NT2/D1 (cell line): ENCODE results near the gene ELOB.
A peak's percentile ranks its signal among the peaks of the same experiment; 100 is the strongest.

Experiments
- DNase-seq: peaks from one replicate; pipeline ENCODE4 v3.0.0-alpha.2; 2011; ENCODE audit warnings: low read depth, low spot score
- H3K27me3 ChIP-seq: 2 replicates; pipeline ENCODE4 v1.6.0; 2011; ENCODE audit warnings: mild to moderate bottlenecking; ENCODE audit not compliant: insufficient read length, insufficient read depth
- H3K36me3 ChIP-seq: 2 replicates; pipeline ENCODE4 v1.6.1; 2011; ENCODE audit warnings: mild to moderate bottlenecking, low read length, mixed read lengths; ENCODE audit not compliant: insufficient read depth, insufficient read length
- H3K4me1 ChIP-seq: 2 replicates; pipeline ENCODE4 v1.5.1; 2011; ENCODE audit not compliant: insufficient read depth, insufficient read length
- H3K4me3 ChIP-seq: 2 replicates; pipeline ENCODE4 v1.5.1; 2011; ENCODE audit warnings: low read depth; ENCODE audit not compliant: insufficient read length
- H3K9ac ChIP-seq: 2 replicates; pipeline ENCODE4 v1.6.0; 2011; ENCODE audit warnings: low read depth; ENCODE audit not compliant: insufficient read length
- H3K9me3 ChIP-seq: 2 replicates; pipeline ENCODE4 v1.5.1; 2011; ENCODE audit warnings: mild to moderate bottlenecking, low read length; ENCODE audit not compliant: insufficient read depth
- SUZ12 ChIP-seq: IDR thresholded peaks from 2 replicates; pipeline ENCODE4 v1.6.1; 2011; ENCODE audit not compliant: insufficient read length, insufficient read depth; ENCODE audit errors: extremely low read depth
- YY1 ChIP-seq: IDR thresholded peaks from 2 replicates; pipeline ENCODE4 v1.6.1; 2011; ENCODE audit not compliant: insufficient read length, insufficient read depth
- ZNF274 ChIP-seq: IDR thresholded peaks from 2 replicates; pipeline ENCODE4 v1.6.1; 2011; ENCODE audit warnings: mild to moderate bottlenecking, low read depth, low read length

Gene ELOB

DNA sequence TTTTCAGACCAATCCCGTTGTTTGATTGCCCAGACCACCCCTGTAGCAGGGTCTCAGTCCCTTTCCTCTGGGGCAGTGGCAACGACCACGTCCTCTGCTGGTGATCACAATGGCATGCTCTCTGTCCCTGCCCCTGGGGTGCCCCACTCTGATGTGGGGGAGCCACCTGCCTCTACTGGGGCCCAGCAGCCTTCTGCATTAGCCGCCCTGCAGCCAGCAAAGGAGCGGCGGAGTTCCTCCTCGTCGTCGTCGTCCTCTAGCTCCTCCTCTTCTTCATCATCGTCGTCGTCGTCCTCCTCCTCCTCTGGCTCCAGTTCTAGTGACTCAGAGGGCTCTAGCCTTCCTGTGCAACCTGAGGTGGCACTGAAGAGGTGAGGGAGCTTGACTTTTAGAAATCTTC is 9.2 kb downstream of the ELOB start:
- no peak for DNase-seq
- Histone ChIP-seq H3K4me1 (peaks cover 45% of the 10 kb centered on the region), H3K9me3 (no peaks in the 10 kb centered on the region), H3K9ac (no peak overlapping the region), H3K4me3 (no peak overlapping the region), H3K27me3 (no peaks in the 10 kb centered on the region), H3K36me3 (peaks cover 100% of the 10 kb centered on the region)
- TF ChIP-seq YY1: no peak
- no peak for TF ChIP-seq SUZ12
- no peak for TF ChIP-seq ZNF274

DNA sequence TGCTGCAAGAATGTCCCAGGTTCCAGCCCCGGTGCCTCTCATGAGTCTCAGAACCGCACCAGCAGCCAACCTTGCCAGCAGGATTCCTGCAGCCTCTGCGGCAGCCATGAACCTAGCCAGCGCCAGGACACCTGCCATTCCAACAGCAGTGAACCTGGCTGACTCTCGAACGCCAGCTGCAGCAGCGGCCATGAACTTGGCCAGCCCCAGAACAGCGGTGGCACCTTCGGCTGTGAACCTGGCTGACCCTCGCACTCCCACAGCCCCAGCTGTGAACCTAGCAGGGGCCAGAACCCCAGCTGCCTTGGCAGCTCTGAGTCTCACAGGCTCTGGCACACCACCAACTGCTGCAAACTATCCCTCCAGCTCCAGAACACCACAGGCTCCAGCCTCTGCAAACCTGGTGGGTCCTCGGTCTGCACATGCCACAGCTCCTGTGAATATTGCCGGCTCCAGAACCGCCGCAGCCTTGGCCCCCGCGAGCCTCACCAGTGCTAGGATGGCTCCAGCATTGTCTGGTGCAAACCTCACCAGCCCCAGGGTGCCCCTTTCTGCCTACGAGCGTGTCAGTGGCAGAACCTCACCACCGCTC is 9.8 kb downstream of the ELOB start:
- H3K27me3 ChIP-seq: no peaks in the 10 kb centered on the region
- no peak overlapping the region for H3K4me3 ChIP-seq
- H3K9ac ChIP-seq: peak overlapping the region; percentile 13
- peaks cover 43% of the 10 kb centered on the region for H3K4me1 ChIP-seq
- H3K9me3 ChIP-seq: peaks cover 3% of the 10 kb centered on the region; the same call in 1 of the 2 replicates
- TF ChIP-seq SUZ12: no peak
- no peak for TF ChIP-seq YY1
- TF ChIP-seq ZNF274: no peak
- no peak for DNase-seq
- peaks cover 100% of the 10 kb centered on the region for H3K36me3 ChIP-seq

DNA sequence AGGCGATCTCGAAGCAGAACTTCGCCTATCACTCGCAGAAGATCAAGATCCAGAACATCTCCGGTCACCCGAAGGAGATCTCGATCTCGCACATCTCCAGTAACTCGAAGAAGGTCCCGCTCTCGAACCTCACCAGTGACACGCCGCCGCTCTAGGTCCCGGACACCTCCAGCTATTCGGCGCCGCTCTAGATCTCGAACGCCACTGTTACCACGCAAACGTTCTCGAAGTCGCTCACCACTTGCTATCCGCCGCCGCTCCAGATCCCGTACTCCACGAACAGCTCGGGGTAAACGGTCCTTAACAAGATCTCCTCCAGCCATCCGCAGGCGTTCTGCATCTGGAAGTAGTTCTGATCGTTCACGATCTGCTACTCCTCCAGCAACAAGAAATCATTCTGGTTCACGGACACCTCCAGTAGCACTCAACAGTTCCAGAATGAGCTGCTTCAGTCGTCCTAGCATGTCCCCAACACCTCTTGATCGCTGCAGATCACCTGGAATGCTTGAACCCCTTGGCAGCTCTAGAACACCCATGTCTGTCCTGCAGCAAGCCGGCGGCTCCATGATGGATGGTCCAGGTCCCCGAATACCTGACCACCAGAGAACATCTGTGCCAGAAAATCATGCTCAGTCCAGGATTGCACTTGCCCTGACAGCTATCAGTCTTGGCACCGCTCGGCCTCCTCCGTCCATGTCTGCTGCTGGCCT is 10.5 kb downstream of the ELOB start:
- peaks cover 40% of the 10 kb centered on the region for H3K4me1 ChIP-seq
- no peak for TF ChIP-seq YY1
- no peak for TF ChIP-seq ZNF274
- TF ChIP-seq SUZ12: no peak

DNA sequence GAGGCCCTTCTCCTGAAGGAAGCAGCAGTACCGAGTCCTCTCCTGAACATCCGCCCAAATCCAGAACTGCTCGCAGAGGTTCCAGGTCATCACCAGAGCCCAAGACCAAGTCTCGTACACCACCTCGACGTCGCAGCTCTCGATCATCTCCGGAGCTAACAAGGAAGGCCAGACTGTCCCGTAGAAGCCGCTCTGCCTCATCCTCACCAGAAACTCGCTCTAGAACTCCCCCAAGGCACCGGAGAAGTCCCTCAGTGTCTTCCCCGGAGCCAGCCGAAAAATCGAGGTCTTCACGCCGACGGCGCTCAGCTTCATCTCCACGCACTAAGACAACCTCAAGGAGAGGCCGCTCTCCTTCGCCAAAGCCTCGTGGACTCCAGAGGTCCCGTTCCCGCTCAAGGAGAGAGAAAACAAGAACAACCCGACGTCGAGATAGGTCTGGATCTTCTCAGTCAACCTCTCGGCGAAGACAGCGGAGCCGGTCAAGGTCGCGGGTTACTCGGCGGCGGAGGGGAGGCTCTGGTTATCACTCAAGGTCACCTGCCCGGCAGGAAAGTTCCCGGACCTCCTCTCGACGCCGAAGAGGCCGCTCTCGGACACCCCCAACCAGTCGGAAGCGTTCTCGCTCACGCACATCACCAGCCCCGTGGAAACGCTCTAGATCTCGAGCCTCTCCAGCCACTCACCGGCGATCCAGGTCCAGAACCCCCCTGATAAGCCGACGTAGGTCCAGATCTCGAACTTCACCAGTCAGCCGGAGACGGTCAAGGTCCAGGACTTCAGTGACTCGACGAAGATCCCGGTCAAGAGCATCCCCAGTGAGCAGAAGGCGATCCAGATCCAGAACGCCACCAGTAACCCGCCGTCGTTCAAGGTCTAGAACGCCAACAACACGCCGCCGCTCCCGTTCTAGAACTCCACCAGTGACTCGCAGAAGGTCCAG is 11.3 kb downstream of the ELOB start:
- no peak for DNase-seq
- no peaks in the 10 kb centered on the region for H3K27me3 ChIP-seq
- H3K4me1 ChIP-seq: peaks cover 37% of the 10 kb centered on the region
- peaks cover 16% of the 10 kb centered on the region; the same call in 1 of the 2 replicates for H3K9me3 ChIP-seq
- H3K9ac ChIP-seq: no peak overlapping the region
- H3K36me3 ChIP-seq: peaks cover 100% of the 10 kb centered on the region
- no peak overlapping the region for H3K4me3 ChIP-seq
- TF ChIP-seq ZNF274 (no peak), SUZ12 (no peak), YY1 (no peak)

More for the DNA sequence above, 10.5 kb downstream of the ELOB start:
- peaks cover 100% of the 10 kb centered on the region for H3K36me3 ChIP-seq
- H3K9ac ChIP-seq: no peak overlapping the region
- no peaks in the 10 kb centered on the region for H3K27me3 ChIP-seq
- DNase-seq: no peak
- H3K9me3 ChIP-seq: peaks cover 10% of the 10 kb centered on the region; the same call in 1 of the 2 replicates
- H3K4me3 ChIP-seq: no peak overlapping the region

DNA sequence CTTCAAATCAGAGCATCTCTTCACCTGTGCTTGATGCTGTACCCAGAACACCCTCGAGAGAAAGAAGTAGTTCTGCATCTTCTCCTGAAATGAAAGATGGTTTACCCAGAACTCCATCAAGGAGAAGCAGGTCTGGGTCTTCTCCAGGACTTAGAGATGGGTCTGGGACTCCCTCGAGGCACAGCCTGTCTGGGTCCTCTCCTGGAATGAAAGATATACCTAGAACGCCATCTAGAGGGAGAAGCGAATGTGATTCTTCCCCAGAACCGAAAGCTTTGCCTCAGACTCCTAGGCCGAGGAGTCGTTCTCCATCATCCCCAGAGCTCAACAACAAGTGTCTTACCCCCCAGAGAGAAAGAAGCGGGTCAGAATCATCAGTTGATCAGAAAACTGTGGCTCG is 12.4 kb downstream of the ELOB start:
- no peaks in the 10 kb centered on the region for H3K27me3 ChIP-seq
- peaks cover 26% of the 10 kb centered on the region for H3K4me1 ChIP-seq
- TF ChIP-seq YY1 (no peak), SUZ12 (no peak), ZNF274 (no peak)
- peaks cover 100% of the 10 kb centered on the region for H3K36me3 ChIP-seq
- H3K4me3 ChIP-seq: no peak overlapping the region
- H3K9me3 ChIP-seq: peaks cover 16% of the 10 kb centered on the region; the same call in 1 of the 2 replicates
- H3K9ac ChIP-seq: no peak overlapping the region
- DNase-seq: no peak

DNA sequence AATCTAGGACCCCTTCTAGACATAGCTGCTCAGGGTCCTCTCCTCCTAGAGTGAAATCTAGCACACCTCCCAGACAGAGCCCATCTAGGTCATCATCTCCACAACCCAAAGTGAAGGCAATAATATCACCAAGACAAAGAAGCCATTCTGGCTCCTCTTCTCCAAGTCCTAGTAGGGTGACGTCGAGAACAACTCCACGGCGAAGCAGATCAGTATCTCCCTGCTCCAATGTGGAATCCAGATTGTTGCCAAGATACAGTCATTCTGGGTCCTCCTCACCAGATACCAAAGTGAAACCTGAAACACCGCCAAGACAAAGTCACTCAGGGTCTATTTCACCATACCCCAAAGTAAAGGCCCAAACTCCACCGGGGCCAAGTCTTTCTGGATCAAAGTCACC is 13.9 kb downstream of the ELOB start:
- no peak for TF ChIP-seq YY1
- no peak for TF ChIP-seq SUZ12
- no peak for DNase-seq
- peaks cover 100% of the 10 kb centered on the region for H3K36me3 ChIP-seq
- H3K4me3 ChIP-seq: no peak overlapping the region
- H3K4me1 ChIP-seq: peaks cover 15% of the 10 kb centered on the region
- H3K27me3 ChIP-seq: no peaks in the 10 kb centered on the region
- peaks cover 16% of the 10 kb centered on the region; the same call in 1 of the 2 replicates for H3K9me3 ChIP-seq
- H3K9ac ChIP-seq: no peak overlapping the region
